GM23338 (cell line): ENCODE data around the gene ABR. TPM values are rescaled to one million over a fixed set of nuclear protein-coding genes. Genes with fewer than 3 reads are reported as not detected.

ENCODE experiments used
- ATAC-seq: fragments of 200-7000 bp; cut with Tn5 transposase; 3 replicates; pipeline ENCODE4 v1.9.1; 2020
- DNase-seq: peaks from one replicate; pipeline ENCODE4 v3.0.0-alpha.2; 2015; ENCODE audit warnings: low spot score
- H2AFZ ChIP-seq: fragments of 200-600 bp; sonication (generic); 2 replicates; pipeline ENCODE4 v1.8.0; 2016; ENCODE audit warnings: antibody characterized with exemption, mild to moderate bottlenecking, moderate library complexity
- H3F3A ChIP-seq: fragments of 200-600 bp; sonication (generic); replicated peaks from 2 replicates; pipeline ENCODE4 v1.8.0; 2017; ENCODE audit warnings: antibody characterized with exemption, mixed run types, low read depth
- H3K27ac ChIP-seq: fragments of 200-600 bp; sonication (generic); 2 replicates; pipeline ENCODE4 v1.6.1; 2016; ENCODE audit warnings: low read depth
- H3K27me3 ChIP-seq: fragments of 200-600 bp; sonication (generic); 2 replicates; pipeline ENCODE4 v1.8.0; 2016; ENCODE audit warnings: mild to moderate bottlenecking, mixed run types, moderate library complexity; ENCODE audit not compliant: insufficient read depth
- H3K36me3 ChIP-seq: fragments of 200-600 bp; sonication (generic); 2 replicates; pipeline ENCODE4 v1.8.0; 2016; ENCODE audit warnings: mild to moderate bottlenecking; ENCODE audit not compliant: insufficient read depth
- H3K4me1 ChIP-seq: fragments of 200-600 bp; sonication (generic); 2 replicates; pipeline ENCODE4 v1.8.0; 2016; ENCODE audit warnings: mild to moderate bottlenecking, moderate library complexity; ENCODE audit not compliant: insufficient read depth
- H3K4me2 ChIP-seq: fragments of 200-600 bp; sonication (generic); 2 replicates; pipeline ENCODE4 v1.7.1; 2017; ENCODE audit warnings: mixed run types
- H3K4me3 ChIP-seq: fragments of 200-600 bp; sonication (generic); 2 replicates; pipeline ENCODE4 v1.6.1; 2016; ENCODE audit warnings: mixed run types
- H3K79me2 ChIP-seq: fragments of 200-600 bp; sonication (generic); replicated peaks from 2 replicates; pipeline ENCODE4 v1.8.0; 2017; ENCODE audit warnings: mild to moderate bottlenecking; ENCODE audit not compliant: insufficient read depth
- H3K9me2 ChIP-seq: fragments of 200-600 bp; sonication (generic); 2 replicates; pipeline ENCODE4 v1.8.0; 2017; ENCODE audit not compliant: insufficient read depth
- H4K20me1 ChIP-seq: fragments of 200-600 bp; sonication (generic); replicated peaks from 2 replicates; pipeline ENCODE4 v1.8.0; 2017; ENCODE audit warnings: mild to moderate bottlenecking; ENCODE audit not compliant: insufficient read depth
- H3K27ac Mint-ChIP-seq: 2 replicates; pipeline ENCODE4 v1.8.0; 2020; ENCODE audit warnings: inconsistent platforms, mild to moderate bottlenecking, moderate library complexity, mixed read lengths
- H3K27me3 Mint-ChIP-seq: 3 replicates; pipeline ENCODE4 v1.8.0; 2022; ENCODE audit warnings: low read depth, mild to moderate bottlenecking, moderate library complexity, mixed read lengths, inconsistent platforms; ENCODE audit not compliant: insufficient read depth, poor library complexity
- H3K36me3 Mint-ChIP-seq: 3 replicates; pipeline ENCODE4 v1.8.0; 2021; ENCODE audit warnings: low read depth, mild to moderate bottlenecking, inconsistent platforms, moderate library complexity, mixed read lengths
- H3K4me1 Mint-ChIP-seq: 3 replicates; pipeline ENCODE4 v1.8.0; 2020; ENCODE audit warnings: mild to moderate bottlenecking, inconsistent platforms, mixed read lengths
- H3K4me3 Mint-ChIP-seq: 3 replicates; pipeline ENCODE4 v1.8.0; 2021; ENCODE audit warnings: moderate library complexity, mild to moderate bottlenecking, inconsistent platforms, mixed read lengths
- H3K9me3 Mint-ChIP-seq: 3 replicates; pipeline ENCODE4 v1.8.0; 2020; ENCODE audit warnings: moderate library complexity, mild to moderate bottlenecking, inconsistent platforms, mixed read lengths
- CREB1 ChIP-seq: fragments of 250-450 bp; sonication (Bioruptor Pico); IDR thresholded peaks from 2 replicates; pipeline ENCODE4 v1.5.0; 2020; ENCODE audit warnings: low read depth, mild to moderate bottlenecking, moderate library complexity
- CTCF ChIP-seq, 2 experiments: fragments of 200-600 bp in 1 of 2; sonication (generic) in 1 of 2; conservative IDR thresholded peaks; 2 replicates each; pipeline versions ENCODE4 v1.5.1 to v1.6.1; 2016 to 2017; ENCODE audit warnings: antibody characterized with exemption in 2 of 2, low read depth in 2 of 2, mild to moderate bottlenecking in 2 of 2, moderate library complexity in 1 of 2
- ETS1 ChIP-seq: IDR thresholded peaks from 2 replicates; pipeline ENCODE4 v1.6.1; 2016; ENCODE audit warnings: antibody characterized with exemption
- EZH2 ChIP-seq: fragments of 200-600 bp; sonication (generic); IDR thresholded peaks from one replicate; pipeline ENCODE4 v1.8.0; 2017; ENCODE audit warnings: antibody characterized with exemption, mild to moderate bottlenecking, low read depth; ENCODE audit not compliant: unreplicated experiment
- EZH2phosphoT487 ChIP-seq: fragments of 200-600 bp; sonication (generic); IDR thresholded peaks from one replicate; pipeline ENCODE4 v1.8.1; 2018; ENCODE audit warnings: antibody characterized with exemption; ENCODE audit not compliant: unreplicated experiment
- JUNB ChIP-seq: IDR thresholded peaks from one replicate; pipeline ENCODE4 v1.6.1; 2016; ENCODE audit warnings: antibody characterized with exemption; ENCODE audit not compliant: unreplicated experiment
- NANOG ChIP-seq: IDR thresholded peaks from 2 replicates; pipeline ENCODE4 v1.6.1; 2016; ENCODE audit warnings: antibody characterized with exemption, borderline replicate concordance
- POLR2AphosphoS5 ChIP-seq: IDR thresholded peaks from 2 replicates; pipeline ENCODE4 v1.6.1; 2016; ENCODE audit warnings: antibody characterized with exemption, low read depth
- STAT1 ChIP-seq: IDR thresholded peaks from one replicate; pipeline ENCODE4 v1.6.1; 2016; ENCODE audit warnings: antibody characterized with exemption; ENCODE audit not compliant: unreplicated experiment
- ZNF114 ChIP-seq: fragments of 250-450 bp; sonication (Bioruptor Pico); IDR thresholded peaks from 2 replicates; pipeline ENCODE4 v1.5.0; 2020; ENCODE audit warnings: mild to moderate bottlenecking, moderate library complexity
- ZNF331 ChIP-seq: fragments of 250-450 bp; sonication (Bioruptor Pico); IDR thresholded peaks from 2 replicates; pipeline ENCODE4 v1.5.0; 2020; ENCODE audit warnings: low read depth, mild to moderate bottlenecking, moderate library complexity
- ZNF462 ChIP-seq: fragments of 250-450 bp; sonication (Bioruptor Pico); IDR thresholded peaks from 2 replicates; pipeline ENCODE4 v1.5.0; 2020; ENCODE audit warnings: mild to moderate bottlenecking, moderate library complexity
- polyA plus RNA-seq: library from polyadenylated mRNA; unstranded; fragments of >200 nt; fragmentation: Nextera tagmentation; extraction: Ambion mirVana; gene quantifications from 2 replicates; pipeline ENCODE4 v1.2.1, GENCODE V29; 2016
- total RNA-seq: library from RNA; depleted of rRNA; stranded (reverse); fragments of >200 nt; shearing (Covaris generic); gene quantifications from 2 replicates; pipeline ENCODE4 v1.2.3, GENCODE V29; 2014
- TF ChIP-seq, protein P1 (sequence below): IDR thresholded peaks from one replicate; pipeline ENCODE4 v1.6.1; 2018; ENCODE audit warnings: antibody characterized with exemption; ENCODE audit not compliant: unreplicated experiment

The ABR gene
- total and polyA plus RNA-seq, 2 experiments from 2014 or later: 15.0 to 27.7 TPM

- H3K9me2 ChIP-seq: no peaks in the 10 kb centered on the region
- no peaks in the 10 kb centered on the region for H3F3A ChIP-seq
- H3K27me3 ChIP-seq: no peaks in the 10 kb centered on the region
- no peaks in the 10 kb centered on the region for H3K4me1 ChIP-seq
- TF ChIP-seq, protein P1, sequence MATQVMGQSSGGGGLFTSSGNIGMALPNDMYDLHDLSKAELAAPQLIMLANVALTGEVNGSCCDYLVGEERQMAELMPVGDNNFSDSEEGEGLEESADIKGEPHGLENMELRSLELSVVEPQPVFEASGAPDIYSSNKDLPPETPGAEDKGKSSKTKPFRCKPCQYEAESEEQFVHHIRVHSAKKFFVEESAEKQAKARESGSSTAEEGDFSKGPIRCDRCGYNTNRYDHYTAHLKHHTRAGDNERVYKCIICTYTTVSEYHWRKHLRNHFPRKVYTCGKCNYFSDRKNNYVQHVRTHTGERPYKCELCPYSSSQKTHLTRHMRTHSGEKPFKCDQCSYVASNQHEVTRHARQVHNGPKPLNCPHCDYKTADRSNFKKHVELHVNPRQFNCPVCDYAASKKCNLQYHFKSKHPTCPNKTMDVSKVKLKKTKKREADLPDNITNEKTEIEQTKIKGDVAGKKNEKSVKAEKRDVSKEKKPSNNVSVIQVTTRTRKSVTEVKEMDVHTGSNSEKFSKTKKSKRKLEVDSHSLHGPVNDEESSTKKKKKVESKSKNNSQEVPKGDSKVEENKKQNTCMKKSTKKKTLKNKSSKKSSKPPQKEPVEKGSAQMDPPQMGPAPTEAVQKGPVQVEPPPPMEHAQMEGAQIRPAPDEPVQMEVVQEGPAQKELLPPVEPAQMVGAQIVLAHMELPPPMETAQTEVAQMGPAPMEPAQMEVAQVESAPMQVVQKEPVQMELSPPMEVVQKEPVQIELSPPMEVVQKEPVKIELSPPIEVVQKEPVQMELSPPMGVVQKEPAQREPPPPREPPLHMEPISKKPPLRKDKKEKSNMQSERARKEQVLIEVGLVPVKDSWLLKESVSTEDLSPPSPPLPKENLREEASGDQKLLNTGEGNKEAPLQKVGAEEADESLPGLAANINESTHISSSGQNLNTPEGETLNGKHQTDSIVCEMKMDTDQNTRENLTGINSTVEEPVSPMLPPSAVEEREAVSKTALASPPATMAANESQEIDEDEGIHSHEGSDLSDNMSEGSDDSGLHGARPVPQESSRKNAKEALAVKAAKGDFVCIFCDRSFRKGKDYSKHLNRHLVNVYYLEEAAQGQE: no peak
- TF ChIP-seq EZH2phosphoT487 (no peak), ZNF462 (no peak), STAT1 (no peak), ETS1 (no peak), EZH2 (no peak), JUNB (no peak), CTCF (conservative IDR thresholded peaks at IDR 0.05; ENCODE audit: low read depth in 2 of 2) (no peak), ZNF331 (CRISPR knock-in tag) (no peak), NANOG (no peak), POLR2AphosphoS5 (no peak), ZNF114 (CRISPR knock-in tag) (no peak), CREB1 (no peak)
- ATAC-seq: no peak
- no peak overlapping the region for H3K4me3 ChIP-seq
- H3K4me1 Mint-ChIP-seq: peaks cover 2% of the 10 kb centered on the region; the same call in 1 of the 3 replicates
- no peaks in the 10 kb centered on the region for H3K79me2 ChIP-seq
- no peak overlapping the region for H3K27ac ChIP-seq
- no peaks in the 10 kb centered on the region for H4K20me1 ChIP-seq
- no peaks in the 10 kb centered on the region for H3K9me3 Mint-ChIP-seq
- H3K36me3 ChIP-seq: no peaks in the 10 kb centered on the region
- peaks cover 17% of the 10 kb centered on the region for H3K27me3 Mint-ChIP-seq
- no peaks in the 10 kb centered on the region for H3K36me3 Mint-ChIP-seq
- H3K4me2 ChIP-seq: no peak overlapping the region
- H3K4me3 Mint-ChIP-seq: no peak overlapping the region
- no peak overlapping the region for H2AFZ ChIP-seq
- no peak for DNase-seq
- no peak overlapping the region for H3K27ac Mint-ChIP-seq
These were observed 160.3 kb downstream of the ABR start for GRCh38 chr17:1019451-1019850.
